NT2/D1 (cell line): Measurements from ENCODE around the gene CTNNA2.

Experiments
- YY1 ChIP-seq: IDR thresholded peaks from 2 replicates; pipeline ENCODE4 v1.6.1; 2011; ENCODE audit not compliant: insufficient read length, insufficient read depth
- ZNF274 ChIP-seq: IDR thresholded peaks from 2 replicates; pipeline ENCODE4 v1.6.1; 2011; ENCODE audit warnings: mild to moderate bottlenecking, low read depth, low read length

DNA sequence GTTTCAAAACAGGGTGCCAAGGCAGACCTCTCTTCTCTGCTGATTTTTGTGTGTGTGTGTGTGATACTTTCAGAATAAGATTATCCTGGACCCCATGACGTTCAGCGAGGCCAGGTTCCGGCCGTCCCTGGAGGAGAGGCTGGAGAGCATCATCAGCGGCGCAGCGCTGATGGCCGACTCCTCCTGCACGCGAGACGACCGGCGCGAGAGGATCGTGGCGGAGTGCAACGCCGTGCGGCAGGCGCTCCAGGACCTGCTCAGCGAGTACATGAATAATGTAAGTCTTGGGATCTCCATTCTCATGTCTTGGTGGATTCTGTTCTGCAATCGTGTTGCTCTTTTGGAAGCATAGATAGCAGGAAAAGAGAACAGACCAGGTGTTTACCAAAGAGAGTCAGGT is 396.7 kb downstream of the CTNNA2 start:
- TF ChIP-seq YY1 = no peak
- TF ChIP-seq ZNF274 = no peak
